Erythroblast (primary cell): Measurements from ENCODE around the gene ADGRV1.

Experiments used
- GATA1 ChIP-seq: IDR thresholded peaks from 2 replicates; pipeline ENCODE4 v1.6.1; 2011; ENCODE audit warnings: low read depth, mild to moderate bottlenecking, control low read depth, low read length, moderate library complexity
- POLR2A ChIP-seq: IDR thresholded peaks from 2 replicates; pipeline ENCODE4 v1.6.1; 2011; ENCODE audit warnings: mild to moderate bottlenecking, low read length

DNA sequence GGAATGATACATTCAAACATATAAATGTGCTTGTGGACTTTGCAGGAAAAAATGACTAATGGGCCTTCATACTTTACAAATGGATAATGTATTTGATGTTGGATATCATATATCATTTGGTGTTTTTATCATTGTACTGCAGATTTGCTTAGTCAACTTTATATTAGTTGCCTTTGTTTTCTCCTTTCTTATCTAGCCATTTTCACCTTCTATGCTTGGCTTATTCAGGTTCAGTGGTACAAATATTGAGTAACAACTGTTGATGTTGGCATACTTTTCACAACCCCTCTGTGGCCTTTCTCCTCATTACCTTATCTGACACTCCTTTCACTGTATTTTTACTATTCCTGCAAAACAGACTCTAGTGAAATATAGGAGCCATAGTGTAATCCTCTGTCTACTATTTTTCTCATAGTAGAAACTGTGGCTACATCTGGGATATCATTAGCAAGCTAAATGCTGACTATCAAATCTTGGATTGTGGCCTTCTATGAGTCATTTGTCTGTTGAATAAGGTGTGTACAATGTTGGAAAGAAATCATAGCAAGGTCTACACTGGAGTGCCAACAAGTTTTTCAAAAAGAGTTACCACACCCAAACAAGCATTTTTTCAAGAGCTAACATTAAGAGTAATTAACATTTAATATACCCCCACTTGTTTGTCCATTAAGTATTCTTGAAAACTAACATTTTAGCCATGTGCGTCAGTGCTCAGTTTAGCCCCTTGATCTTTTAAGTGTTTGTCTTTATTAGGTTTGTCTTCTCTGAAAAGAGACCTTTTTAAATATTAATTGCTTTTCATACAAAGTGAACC is 330.1 kb downstream of the ADGRV1 start:
- TF ChIP-seq POLR2A (no peak), GATA1 (no peak)
